K562 (cell line): ENCODE results near the gene RBM12. TPM values are rescaled to one million over a fixed set of nuclear protein-coding genes. Genes with fewer than 3 reads are reported as not detected.

ENCODE experiments used
- ATAC-seq: fragments of 200-7000 bp; cut with Tn5 transposase; 3 replicates; pipeline ENCODE4 v1.9.1; 2020; ENCODE audit warnings: moderate library complexity
- BruUV-seq: library from RNA; stranded (reverse); fragments of 400-500 nt; replicated peaks from 2 replicates; lab custom pipeline; 2021; lab: Mats Ljungman, UMichigan
- CTCF ChIA-PET: fragments of 300-600 bp; formaldehyde crosslinking; extraction: SDS; loops from one replicate; lab custom pipeline; 2021; ENCODE audit warnings: low intra/inter-chr PET ratio; lab: Yijun Ruan, JAX
- POLR2A ChIA-PET: fragments of 300-600, 350-650 bp; sonication (Branson Sonifier 250); formaldehyde crosslinking; extraction: SDS; loops from one replicate; lab custom pipeline; 2021; ENCODE audit warnings: antibody characterized with exemption, inconsistent platforms; lab: Yijun Ruan, JAX
- DNase-seq, 4 experiments: peaks; one replicate each; pipeline versions ENCODE4 v3.0.0 to v3.0.0-alpha.2; 2011 to 2018; ENCODE audit warnings: low spot score in 3 of 4, mixed read lengths in 3 of 4; ENCODE audit errors: extremely low read depth in 1 of 4
- FAIRE-seq: peaks from 2 replicates; lab custom pipeline; 2011; peaks lifted over from hg19 to GRCh38; lab: Jason Lieb, UNC
- H2AFZ ChIP-seq: 2 replicates; pipeline ENCODE4 v1.6.0; 2011; ENCODE audit warnings: low read depth, low read length, control low read depth, inconsistent platforms
- H3K27ac ChIP-seq: fragments of 200-600 bp; 3 replicates; pipeline ENCODE4 v1.8.0; 2011; ENCODE audit warnings: low read depth, mild to moderate bottlenecking, control low read depth, inconsistent platforms, low read length, moderate library complexity, mixed read lengths; ENCODE audit errors: extremely low read depth
- H3K27me3 ChIP-seq, 2 experiments: fragments of 300-600 bp in 1 of 2; 2 replicates in 1 of 2; 3 replicates in 1 of 2; pipeline versions ENCODE4 v1.6.0 to v1.8.0; 2011; ENCODE audit warnings: inconsistent platforms in 2 of 2, low read length in 2 of 2, mild to moderate bottlenecking in 1 of 2, mixed read lengths in 1 of 2, moderate library complexity in 1 of 2; ENCODE audit not compliant: control insufficient read depth in 2 of 2, insufficient read depth in 2 of 2
- H3K36me3 ChIP-seq: fragments of 300-600 bp; 3 replicates; pipeline ENCODE4 v1.8.0; 2011; ENCODE audit warnings: mild to moderate bottlenecking, low read length, inconsistent platforms; ENCODE audit not compliant: control insufficient read depth, insufficient read depth
- H3K4me1 ChIP-seq, 2 experiments: fragments of 200-600 bp in 1 of 2; replicated peaks in 1 of 2; 2 replicates in 1 of 2; 3 replicates in 1 of 2; pipeline versions ENCODE4 v1.5.1 to v1.8.0; 2011; ENCODE audit warnings: inconsistent platforms in 2 of 2, low read length in 2 of 2, mild to moderate bottlenecking in 1 of 2, mixed read lengths in 1 of 2, moderate library complexity in 1 of 2; ENCODE audit not compliant: control insufficient read depth in 2 of 2, insufficient read depth in 2 of 2
- H3K4me2 ChIP-seq: 2 replicates; pipeline ENCODE4 v1.6.1; 2011; ENCODE audit warnings: low read length, control low read depth, inconsistent platforms, mixed read lengths; ENCODE audit not compliant: insufficient read depth
- H3K4me3 ChIP-seq: fragments of 200-600 bp; sonication (generic), shearing (Covaris generic); 2 replicates; pipeline ENCODE4 v1.5.1; 2016; ENCODE audit warnings: control low read depth, inconsistent platforms
- H3K79me2 ChIP-seq: fragments of 200-600 bp; 3 replicates; pipeline ENCODE4 v1.8.0; 2011; ENCODE audit warnings: low read length, inconsistent platforms; ENCODE audit not compliant: control insufficient read depth, insufficient read depth
- H3K9ac ChIP-seq, 2 experiments: 2 replicates each; pipeline versions ENCODE4 v1.6.0 to v1.6.1; 2011; ENCODE audit warnings: low read depth in 2 of 2, low read length in 2 of 2, control low read depth in 1 of 2, inconsistent platforms in 1 of 2, mild to moderate bottlenecking in 1 of 2, mixed read lengths in 1 of 2; ENCODE audit not compliant: insufficient read depth in 1 of 2
- H3K9me1 ChIP-seq: one replicate; pipeline ENCODE4 v1.6.0; 2011; ENCODE audit warnings: inconsistent platforms, mild to moderate bottlenecking, low read length, moderate library complexity; ENCODE audit not compliant: control insufficient read depth, insufficient read depth
- H3K9me3 ChIP-seq: replicated peaks from 2 replicates; pipeline ENCODE4 v1.5.1; 2011; ENCODE audit warnings: low read depth, low read length, inconsistent platforms; ENCODE audit not compliant: control insufficient read depth, insufficient read depth
- H4K20me1 ChIP-seq: replicated peaks from 2 replicates; pipeline ENCODE4 v1.6.1; 2011; ENCODE audit warnings: low read length, inconsistent platforms, mixed read lengths; ENCODE audit not compliant: control insufficient read depth, insufficient read depth
- CREM ChIP-seq: IDR thresholded peaks from 2 replicates; pipeline ENCODE4 v1.6.1; 2014; ENCODE audit warnings: antibody characterized with exemption, low read depth
- FOXA3 ChIP-seq, 2 experiments: fragments of 450-650 bp in 1 of 2; sonication (generic) in 1 of 2; formaldehyde crosslinking; IDR thresholded peaks in 1 of 2; conservative IDR thresholded peaks in 1 of 2; 2 replicates each; pipeline versions ENCODE4 v1.4.0 to v1.8.0; 2020 to 2022; ENCODE audit warnings: mild to moderate bottlenecking in 2 of 2, missing genetic modification reagents in 1 of 2
- NR2F6 ChIP-seq: fragments of 450-650 bp; formaldehyde crosslinking; IDR thresholded peaks from 2 replicates; pipeline ENCODE4 v1.4.0; 2020; ENCODE audit warnings: mild to moderate bottlenecking
- PCBP2 ChIP-seq: fragments of 200-400 bp; formaldehyde crosslinking; IDR thresholded peaks from 2 replicates; pipeline ENCODE4 v1.6.1; 2018; ENCODE audit warnings: low read length, low read depth, mild to moderate bottlenecking, moderate library complexity; ENCODE audit not compliant: poor library complexity, severe bottlenecking
- POLR2G ChIP-seq: fragments of 200-400 bp; formaldehyde crosslinking; IDR thresholded peaks from 2 replicates; pipeline ENCODE4 v1.6.1; 2017; ENCODE audit warnings: low read depth, mild to moderate bottlenecking, antibody characterized with exemption, low read length, moderate library complexity
- RUNX1 ChIP-seq: sonication (generic); IDR thresholded peaks from 2 replicates; pipeline ENCODE4 v1.6.1; 2016; ENCODE audit warnings: antibody characterized with exemption, low read depth
- ZNF184 ChIP-seq: sonication (generic); formaldehyde crosslinking; IDR thresholded peaks from 2 replicates; pipeline ENCODE4 v1.5.0; 2020; ENCODE audit warnings: missing genetic modification reagents
- ZNF699 ChIP-seq: fragments of 250-450 bp; sonication (Bioruptor Pico); IDR thresholded peaks from 2 replicates; pipeline ENCODE4 v1.8.0; 2021; ENCODE audit warnings: mild to moderate bottlenecking, moderate library complexity; ENCODE audit not compliant: insufficient replicate concordance
- ZNF778 ChIP-seq: fragments of 450-650 bp; formaldehyde crosslinking; IDR thresholded peaks from 2 replicates; pipeline ENCODE4 v1.4.0; 2020; ENCODE audit warnings: mild to moderate bottlenecking, moderate library complexity
- ZNF79 ChIP-seq: fragments of 250-450 bp; sonication (Bioruptor Pico); IDR thresholded peaks from 2 replicates; pipeline ENCODE4 v1.4.0; 2020; ENCODE audit warnings: low read depth, mild to moderate bottlenecking, moderate library complexity
- WGBS: fragments of 100-300 bp; shearing (Covaris generic); methylation state at CpG from one replicate; pipeline ENCODE4 v1.1.6; 2016; ENCODE audit warnings: low coverage, mixed read lengths; ENCODE audit not compliant: insufficient coverage; ENCODE audit errors: missing lambda C conversion rate; 5-methylcytosine and 5-hydroxymethylcytosine counted together
- in situ Hi-C: fragments of 300-500 bp; cut with MboI; formaldehyde crosslinking; loops from 4 replicates; pipeline ENCODE4 v1.15.0; 2018; ENCODE audit warnings: inconsistent platforms, mixed read lengths
- intact Hi-C: fragments of 100-400 bp; cut with micrococcal nuclease; formaldehyde crosslinking; loops from 2 replicates; pipeline ENCODE4 v1.14.2; 2022
- polyA plus RNA-seq, 8 experiments: library from polyadenylated mRNA; depleted of rRNA in 4 of 8; stranded (reverse) in 5 of 8; unstranded in 3 of 8; fragments of >200 nt; fragmentation: Nextera tagmentation in 2 of 8; fragmentation: Illumina TruSeq in 1 of 8; extraction: Ambion mirVana in 2 of 8; extraction: Trizol in 1 of 8; gene quantifications; 2 replicates each; pipeline versions ENCODE4 v1.2.1 to v1.2.3, GENCODE V29; 2011 to 2014; ENCODE audit warnings: inconsistent platforms in 1 of 8, missing spikeins in 1 of 8
- total RNA-seq, 7 experiments: library from RNA; depleted of rRNA in 6 of 7; stranded (reverse); fragments of >200 nt in 6 of 7; fragmentation: Illumina TruSeq in 2 of 7; extraction: Trizol in 2 of 7; gene quantifications; 2 replicates each; pipeline versions ENCODE4 v1.2.1 to v1.2.3, GENCODE V29; 2011 to 2021; ENCODE audit warnings: low replicate concordance in 1 of 7
- TF ChIP-seq, protein P1 (sequence below): sonication (generic); formaldehyde crosslinking; IDR thresholded peaks from 2 replicates; pipeline ENCODE4 v1.8.1; 2023; ENCODE audit warnings: missing genetic modification reagents, mild to moderate bottlenecking, borderline replicate concordance
- TF ChIP-seq, protein P2 (sequence below): sonication (generic); formaldehyde crosslinking; IDR thresholded peaks from 2 replicates; pipeline ENCODE4 v1.9.0; 2022; ENCODE audit warnings: mild to moderate bottlenecking, missing genetic modification reagents
- TF ChIP-seq, protein P3 (sequence below): sonication (generic); formaldehyde crosslinking; IDR thresholded peaks from 2 replicates; pipeline ENCODE4 v1.8.0; 2022; ENCODE audit warnings: mild to moderate bottlenecking, low read depth, missing genetic modification reagents

The RBM12 gene
- total and polyA plus RNA-seq, 9 of the 15 experiments (the other 6 are each of a cell fraction or from before 2014, with no cell fraction given): 5.0 to 162 (median 73.3) TPM

DNA sequence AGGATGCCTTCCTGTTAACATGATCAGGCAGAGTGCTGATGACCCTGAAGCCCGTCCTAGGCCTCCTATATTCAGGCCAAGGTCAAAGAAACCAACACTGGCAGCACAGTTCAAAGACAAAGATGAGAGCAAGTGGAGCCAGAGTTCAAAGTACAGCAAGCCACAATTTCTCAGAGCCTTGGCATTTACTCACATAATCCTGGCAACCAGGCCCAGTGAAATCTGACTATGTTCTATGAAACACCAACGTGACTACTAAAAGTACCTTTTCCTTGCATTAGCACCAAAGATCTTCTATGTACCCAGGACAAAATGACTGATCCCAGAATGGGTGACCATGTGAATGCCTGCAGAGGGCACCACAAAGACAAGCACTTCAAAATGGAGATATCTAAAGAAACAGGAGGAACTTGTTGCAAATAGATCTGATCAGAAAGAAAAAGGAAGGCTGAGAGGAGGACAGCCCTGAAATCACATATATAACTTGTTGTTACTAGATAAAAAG, 30.6 kb upstream of the RBM12 start:
- FAIRE-seq: no peak
- in situ Hi-C loops: no loop called here
- TF ChIP-seq POLR2G (no peak), NR2F6 (CRISPR knock-in tag) (no peak), ZNF699 (CRISPR knock-in tag) (no peak), ZNF79 (CRISPR knock-in tag) (no peak), ZNF778 (CRISPR knock-in tag) (no peak), CREM (no peak; the same call in 1 of the 2 replicates), FOXA3 (CRISPR knock-in tag; conservative IDR thresholded peaks at IDR 0.05 in 1 of 2, IDR thresholded peaks at IDR 0.05 in 1 of 2) (no peak), PCBP2 (no peak), ZNF184 (CRISPR knock-in tag) (no peak), RUNX1 (no peak)
- TF ChIP-seq, protein P1, sequence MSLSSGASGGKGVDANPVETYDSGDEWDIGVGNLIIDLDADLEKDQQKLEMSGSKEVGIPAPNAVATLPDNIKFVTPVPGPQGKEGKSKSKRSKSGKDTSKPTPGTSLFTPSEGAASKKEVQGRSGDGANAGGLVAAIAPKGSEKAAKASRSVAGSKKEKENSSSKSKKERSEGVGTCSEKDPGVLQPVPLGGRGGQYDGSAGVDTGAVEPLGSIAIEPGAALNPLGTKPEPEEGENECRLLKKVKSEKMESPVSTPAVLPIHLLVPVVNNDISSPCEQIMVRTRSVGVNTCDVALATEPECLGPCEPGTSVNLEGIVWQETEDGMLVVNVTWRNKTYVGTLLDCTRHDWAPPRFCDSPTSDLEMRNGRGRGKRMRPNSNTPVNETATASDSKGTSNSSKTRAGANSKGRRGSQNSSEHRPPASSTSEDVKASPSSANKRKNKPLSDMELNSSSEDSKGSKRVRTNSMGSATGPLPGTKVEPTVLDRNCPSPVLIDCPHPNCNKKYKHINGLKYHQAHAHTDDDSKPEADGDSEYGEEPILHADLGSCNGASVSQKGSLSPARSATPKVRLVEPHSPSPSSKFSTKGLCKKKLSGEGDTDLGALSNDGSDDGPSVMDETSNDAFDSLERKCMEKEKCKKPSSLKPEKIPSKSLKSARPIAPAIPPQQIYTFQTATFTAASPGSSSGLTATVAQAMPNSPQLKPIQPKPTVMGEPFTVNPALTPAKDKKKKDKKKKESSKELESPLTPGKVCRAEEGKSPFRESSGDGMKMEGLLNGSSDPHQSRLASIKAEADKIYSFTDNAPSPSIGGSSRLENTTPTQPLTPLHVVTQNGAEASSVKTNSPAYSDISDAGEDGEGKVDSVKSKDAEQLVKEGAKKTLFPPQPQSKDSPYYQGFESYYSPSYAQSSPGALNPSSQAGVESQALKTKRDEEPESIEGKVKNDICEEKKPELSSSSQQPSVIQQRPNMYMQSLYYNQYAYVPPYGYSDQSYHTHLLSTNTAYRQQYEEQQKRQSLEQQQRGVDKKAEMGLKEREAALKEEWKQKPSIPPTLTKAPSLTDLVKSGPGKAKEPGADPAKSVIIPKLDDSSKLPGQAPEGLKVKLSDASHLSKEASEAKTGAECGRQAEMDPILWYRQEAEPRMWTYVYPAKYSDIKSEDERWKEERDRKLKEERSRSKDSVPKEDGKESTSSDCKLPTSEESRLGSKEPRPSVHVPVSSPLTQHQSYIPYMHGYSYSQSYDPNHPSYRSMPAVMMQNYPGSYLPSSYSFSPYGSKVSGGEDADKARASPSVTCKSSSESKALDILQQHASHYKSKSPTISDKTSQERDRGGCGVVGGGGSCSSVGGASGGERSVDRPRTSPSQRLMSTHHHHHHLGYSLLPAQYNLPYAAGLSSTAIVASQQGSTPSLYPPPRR (CRISPR knock-in tag): no peak
- TF ChIP-seq, protein P2, sequence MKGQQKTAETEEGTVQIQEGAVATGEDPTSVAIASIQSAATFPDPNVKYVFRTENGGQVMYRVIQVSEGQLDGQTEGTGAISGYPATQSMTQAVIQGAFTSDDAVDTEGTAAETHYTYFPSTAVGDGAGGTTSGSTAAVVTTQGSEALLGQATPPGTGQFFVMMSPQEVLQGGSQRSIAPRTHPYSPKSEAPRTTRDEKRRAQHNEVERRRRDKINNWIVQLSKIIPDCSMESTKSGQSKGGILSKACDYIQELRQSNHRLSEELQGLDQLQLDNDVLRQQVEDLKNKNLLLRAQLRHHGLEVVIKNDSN (CRISPR knock-in tag): no peak
- TF ChIP-seq, protein P3, sequence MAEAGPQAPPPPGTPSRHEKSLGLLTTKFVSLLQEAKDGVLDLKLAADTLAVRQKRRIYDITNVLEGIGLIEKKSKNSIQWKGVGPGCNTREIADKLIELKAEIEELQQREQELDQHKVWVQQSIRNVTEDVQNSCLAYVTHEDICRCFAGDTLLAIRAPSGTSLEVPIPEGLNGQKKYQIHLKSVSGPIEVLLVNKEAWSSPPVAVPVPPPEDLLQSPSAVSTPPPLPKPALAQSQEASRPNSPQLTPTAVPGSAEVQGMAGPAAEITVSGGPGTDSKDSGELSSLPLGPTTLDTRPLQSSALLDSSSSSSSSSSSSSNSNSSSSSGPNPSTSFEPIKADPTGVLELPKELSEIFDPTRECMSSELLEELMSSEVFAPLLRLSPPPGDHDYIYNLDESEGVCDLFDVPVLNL (CRISPR knock-in tag): no peak

More for the DNA sequence above, 30.6 kb upstream of the RBM12 start:
- intact Hi-C loops: no loop called here
- Histone ChIP-seq H3K4me1 (peaks cover 10 to 14% of the 10 kb centered on the region in 2 experiments; a peak in 4 of 5 replicates), H2AFZ (no peak overlapping the region), H4K20me1 (no peaks in the 10 kb centered on the region; the same call in 1 of the 2 replicates), H3K27ac (no peak overlapping the region), H3K4me2 (no peak overlapping the region), H3K9me3 (no peaks in the 10 kb centered on the region), H3K27me3 (no peaks in the 10 kb centered on the region), H3K4me3 (no peak overlapping the region), H3K79me2 (peaks cover 31% of the 10 kb centered on the region), H3K36me3 (peaks cover 45% of the 10 kb centered on the region; the same call in 2 of the 3 replicates), H3K9me1 (no peaks in the 10 kb centered on the region), H3K9ac (no peak overlapping the region)
- BruUV-seq: no TSS peak
- ChIA-PET CTCF (no interaction called here), POLR2A (no interaction called here)
- WGBS: 69% methylated on average over 2 of the region's 2 CpGs
- no peak for ATAC-seq
- no peak for DNase-seq
